GM12874 (cell line): ENCODE data around the gene NXPH4.

Experiments used
- TF ChIP-seq, protein P1 (sequence below): IDR thresholded peaks from 2 replicates; pipeline ENCODE4 v1.5.1; 2011; ENCODE audit warnings: low read depth, mild to moderate bottlenecking, control low read depth, low read length, moderate library complexity; ENCODE audit not compliant: insufficient read depth

NXPH4 gene

DNA sequence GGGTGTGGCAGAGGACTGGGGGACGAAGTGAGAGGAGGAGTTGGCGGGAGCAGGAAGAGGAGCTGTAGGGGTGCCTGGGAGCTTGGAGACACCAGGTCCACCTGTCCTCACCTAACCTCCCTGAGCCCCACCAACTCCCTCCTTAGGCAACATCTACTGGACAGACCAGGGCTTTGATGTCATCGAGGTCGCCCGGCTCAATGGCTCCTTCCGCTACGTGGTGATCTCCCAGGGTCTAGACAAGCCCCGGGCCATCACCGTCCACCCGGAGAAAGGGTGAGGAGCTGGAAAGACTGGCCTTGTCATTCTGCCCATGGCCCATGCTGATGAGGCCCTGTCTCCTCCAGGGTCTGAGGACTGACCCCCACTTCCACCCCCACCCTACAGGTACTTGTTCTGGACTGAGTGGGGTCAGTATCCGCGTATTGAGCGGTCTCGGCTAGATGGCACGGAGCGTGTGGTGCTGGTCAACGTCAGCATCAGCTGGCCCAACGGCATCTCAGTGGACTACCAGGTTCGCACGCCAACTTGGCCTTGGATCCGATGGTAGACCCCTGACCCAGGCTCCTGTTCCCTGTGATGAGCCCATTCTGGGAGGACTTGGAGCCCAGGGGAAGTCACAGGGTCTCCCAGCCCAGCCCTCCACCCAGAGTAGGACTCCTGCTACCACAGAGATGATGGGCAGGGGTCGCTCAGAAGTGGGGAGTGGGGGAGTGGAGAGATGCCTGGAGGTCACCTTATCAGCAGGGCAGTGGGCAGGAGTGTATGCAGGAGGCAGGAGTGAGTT lies 32.5 kb upstream of the NXPH4 start:
- TF ChIP-seq, protein P1, sequence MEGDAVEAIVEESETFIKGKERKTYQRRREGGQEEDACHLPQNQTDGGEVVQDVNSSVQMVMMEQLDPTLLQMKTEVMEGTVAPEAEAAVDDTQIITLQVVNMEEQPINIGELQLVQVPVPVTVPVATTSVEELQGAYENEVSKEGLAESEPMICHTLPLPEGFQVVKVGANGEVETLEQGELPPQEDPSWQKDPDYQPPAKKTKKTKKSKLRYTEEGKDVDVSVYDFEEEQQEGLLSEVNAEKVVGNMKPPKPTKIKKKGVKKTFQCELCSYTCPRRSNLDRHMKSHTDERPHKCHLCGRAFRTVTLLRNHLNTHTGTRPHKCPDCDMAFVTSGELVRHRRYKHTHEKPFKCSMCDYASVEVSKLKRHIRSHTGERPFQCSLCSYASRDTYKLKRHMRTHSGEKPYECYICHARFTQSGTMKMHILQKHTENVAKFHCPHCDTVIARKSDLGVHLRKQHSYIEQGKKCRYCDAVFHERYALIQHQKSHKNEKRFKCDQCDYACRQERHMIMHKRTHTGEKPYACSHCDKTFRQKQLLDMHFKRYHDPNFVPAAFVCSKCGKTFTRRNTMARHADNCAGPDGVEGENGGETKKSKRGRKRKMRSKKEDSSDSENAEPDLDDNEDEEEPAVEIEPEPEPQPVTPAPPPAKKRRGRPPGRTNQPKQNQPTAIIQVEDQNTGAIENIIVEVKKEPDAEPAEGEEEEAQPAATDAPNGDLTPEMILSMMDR: no peak

DNA sequence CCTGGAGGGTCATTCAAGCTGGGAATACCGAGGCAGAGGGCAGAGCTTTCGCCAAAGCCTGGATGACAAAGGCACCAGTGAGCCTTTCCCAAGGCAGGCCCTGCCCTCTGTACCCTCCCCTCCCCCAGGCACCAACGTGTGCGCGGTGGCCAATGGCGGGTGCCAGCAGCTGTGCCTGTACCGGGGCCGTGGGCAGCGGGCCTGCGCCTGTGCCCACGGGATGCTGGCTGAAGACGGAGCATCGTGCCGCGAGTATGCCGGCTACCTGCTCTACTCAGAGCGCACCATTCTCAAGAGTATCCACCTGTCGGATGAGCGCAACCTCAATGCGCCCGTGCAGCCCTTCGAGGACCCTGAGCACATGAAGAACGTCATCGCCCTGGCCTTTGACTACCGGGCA lies 31.2 kb upstream of the NXPH4 start:
- TF ChIP-seq, protein P1: no peak

DNA sequence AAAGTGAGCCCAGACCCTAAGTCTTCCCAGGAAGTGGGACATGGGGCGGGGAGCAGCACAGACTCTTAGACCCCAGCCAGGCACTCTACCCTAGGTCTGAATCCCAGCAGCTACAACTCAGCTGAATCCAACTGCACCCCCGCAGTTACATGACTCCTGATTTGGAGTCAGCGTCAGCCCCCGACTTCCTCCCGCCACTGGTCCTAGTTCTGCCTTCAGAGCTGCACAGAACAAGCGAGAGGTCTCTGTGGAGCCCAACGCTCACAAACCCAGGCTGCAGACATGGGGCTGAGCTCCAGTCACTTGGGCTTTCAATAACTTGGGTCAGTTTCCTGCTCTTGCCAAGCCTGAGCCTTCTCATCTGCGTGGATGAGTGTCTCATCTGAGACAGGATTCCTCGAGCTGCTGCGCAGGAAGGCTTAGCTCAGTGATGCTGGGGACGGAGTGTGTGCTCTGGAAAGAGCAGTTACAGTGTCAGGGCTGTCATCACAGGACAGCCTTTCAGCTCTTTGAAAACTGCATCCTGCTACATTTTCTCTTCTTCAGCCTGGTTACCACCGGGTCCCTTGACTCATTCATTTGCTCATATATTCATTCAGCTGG lies 30.6 kb upstream of the NXPH4 start:
- TF ChIP-seq, protein P1: no peak

DNA sequence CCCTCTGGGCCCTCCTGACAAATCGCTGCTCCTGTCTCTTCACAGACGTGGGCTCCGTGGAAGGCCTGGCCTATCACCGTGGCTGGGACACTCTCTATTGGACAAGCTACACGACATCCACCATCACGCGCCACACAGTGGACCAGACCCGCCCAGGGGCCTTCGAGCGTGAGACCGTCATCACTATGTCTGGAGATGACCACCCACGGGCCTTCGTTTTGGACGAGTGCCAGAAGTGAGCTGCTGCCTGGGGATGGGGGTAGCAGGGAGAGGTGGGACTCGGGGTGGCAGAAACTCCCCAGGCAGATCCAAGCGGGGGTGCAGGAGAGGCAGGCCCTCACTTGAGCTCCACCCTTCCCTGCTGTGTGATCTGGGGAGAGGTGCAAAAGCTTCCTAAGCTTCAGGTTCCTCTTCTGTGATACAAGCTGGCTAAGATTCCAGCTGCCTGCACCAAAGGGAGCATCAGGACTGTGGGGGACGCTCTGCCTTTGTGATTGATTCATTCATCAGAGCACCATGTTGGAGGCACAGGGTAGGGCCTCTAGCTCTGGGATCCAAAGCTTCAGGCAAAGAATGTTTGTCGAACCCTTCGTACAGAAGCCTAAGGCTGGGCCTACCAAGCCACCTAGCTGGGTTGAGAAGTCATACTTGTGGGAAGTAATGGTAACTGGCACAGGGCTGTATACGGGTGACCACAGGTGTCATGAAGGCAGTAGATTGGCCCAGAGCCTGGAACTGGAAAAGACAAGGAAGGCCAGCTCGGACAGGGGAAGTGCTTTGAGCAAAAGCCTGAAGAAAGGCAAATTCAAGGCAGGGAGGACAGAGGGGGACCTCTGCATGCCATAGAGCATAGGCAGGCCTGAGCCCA lies 29.1 kb upstream of the NXPH4 start:
- TF ChIP-seq, protein P1: no peak

DNA sequence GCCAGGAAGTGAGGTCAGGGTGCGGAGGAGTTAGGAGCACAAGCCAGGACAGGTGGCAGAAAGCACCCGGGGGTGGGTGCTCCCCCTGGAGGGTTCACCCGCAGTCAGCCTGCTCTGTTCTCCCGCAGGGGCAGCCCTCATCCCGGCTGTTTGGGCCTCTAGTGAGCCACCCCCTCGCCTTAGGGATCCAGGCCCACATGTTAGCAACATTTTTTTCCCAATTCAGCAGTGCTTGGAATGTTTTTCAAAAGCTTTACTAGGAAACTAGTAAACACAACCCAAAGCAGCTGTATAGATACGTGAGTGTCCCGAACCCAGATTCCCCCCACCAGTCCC lies 28.5 kb upstream of the NXPH4 start:
- TF ChIP-seq, protein P1: no peak

DNA sequence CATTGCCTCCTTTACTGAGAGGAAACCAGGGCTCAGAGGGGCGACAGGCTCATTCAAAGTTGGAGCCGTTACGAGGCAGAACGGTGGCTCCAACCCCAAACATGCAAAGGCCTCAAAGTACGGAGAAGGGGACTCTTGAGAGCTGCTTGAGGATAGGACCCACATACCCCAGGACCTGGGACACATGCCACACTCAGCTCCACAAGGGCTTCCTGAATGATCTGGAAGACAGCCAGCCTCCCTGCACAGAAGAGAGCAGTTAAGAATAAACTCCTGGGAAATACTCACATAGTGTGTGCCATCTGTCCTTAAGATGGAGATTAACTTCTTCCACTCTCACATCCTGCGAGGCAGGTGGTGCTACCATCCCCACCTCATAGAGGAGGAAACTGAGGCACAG lies 26.6 kb upstream of the NXPH4 start:
- TF ChIP-seq, protein P1: no peak

DNA sequence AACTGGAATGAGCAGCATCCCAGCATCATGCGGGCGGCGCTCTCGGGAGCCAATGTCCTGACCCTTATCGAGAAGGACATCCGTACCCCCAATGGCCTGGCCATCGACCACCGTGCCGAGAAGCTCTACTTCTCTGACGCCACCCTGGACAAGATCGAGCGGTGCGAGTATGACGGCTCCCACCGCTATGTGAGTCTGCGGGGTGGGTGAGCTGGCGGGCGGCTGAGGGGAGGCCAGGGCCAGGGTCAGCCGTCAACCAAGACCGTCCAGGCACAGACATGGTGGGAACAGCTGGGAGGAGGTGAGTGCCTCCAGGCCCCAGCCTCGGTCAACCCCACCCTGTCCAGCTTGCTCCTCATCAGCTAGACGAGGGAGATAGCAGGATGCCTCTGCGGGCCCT lies 25.8 kb upstream of the NXPH4 start:
- TF ChIP-seq, protein P1: no peak
